Transverse colon (tissue), 4 donors: ENCODE measurements around the gene POLRMT. TPM values are rescaled to one million over a fixed set of nuclear protein-coding genes. Genes with fewer than 3 reads are reported as not detected.
A peak's percentile ranks its signal among the peaks of the same experiment; 100 is the strongest.

Experiments used
- DNase-seq: peaks from one replicate; pipeline ENCODE4 v3.0.0-alpha.2; 2019
- H3K27ac ChIP-seq, 4 donors: fragments of 200-600 bp; sonication (generic); 2 replicates each; pipeline ENCODE4 v1.5.1; 2016 to 2018; ENCODE audit warnings: inconsistent platforms in 4 of 4
- H3K27me3 ChIP-seq: fragments of 200-600 bp; sonication (generic); 2 replicates; pipeline ENCODE4 v1.5.1; 2017; ENCODE audit warnings: inconsistent platforms
- H3K36me3 ChIP-seq, 4 donors: fragments of 200-600 bp; sonication (generic); 2 replicates each; pipeline ENCODE4 v1.5.1; 2017 to 2019; ENCODE audit warnings: inconsistent platforms in 4 of 4
- H3K4me1 ChIP-seq, 4 donors: fragments of 200-600 bp; sonication (generic); 2 replicates each; pipeline ENCODE4 v1.5.1; 2017 to 2020; ENCODE audit warnings: inconsistent platforms in 4 of 4
- H3K4me3 ChIP-seq, 4 donors: fragments of 200-600 bp; sonication (generic); 1 replicate in 1 of 4; 2 replicates in 3 of 4; pipeline versions ENCODE4 v1.5.1 to v1.6.1; 2017 to 2019; ENCODE audit warnings: inconsistent platforms in 4 of 4
- H3K9me3 ChIP-seq, 2 donors: fragments of 200-600 bp; sonication (generic); 2 replicates each; pipeline ENCODE4 v1.5.1; 2017 to 2019; ENCODE audit warnings: inconsistent platforms in 2 of 2
- CTCF ChIP-seq, 5 experiments: fragments of 200-600 bp in 3 of 5; fragments of 450-650 bp in 2 of 5; sonication (generic) in 3 of 5; IDR thresholded peaks; 1 replicate in 2 of 5; 2 replicates in 3 of 5; pipeline ENCODE4 v1.5.1; 2016 to 2017; ENCODE audit warnings: antibody characterized with exemption in 5 of 5, inconsistent platforms in 3 of 5, mild to moderate bottlenecking in 2 of 5, moderate library complexity in 1 of 5
- EP300 ChIP-seq: sonication (generic); formaldehyde crosslinking; IDR thresholded peaks from one replicate; pipeline ENCODE4 v1.6.1; 2017; ENCODE audit warnings: antibody characterized with exemption, low read depth
- POLR2A ChIP-seq: fragments of 450-650 bp; IDR thresholded peaks from one replicate; pipeline ENCODE4 v1.6.1; 2016; ENCODE audit warnings: antibody characterized with exemption, mild to moderate bottlenecking, moderate library complexity
- POLR2AphosphoS5 ChIP-seq, 3 donors: sonication (generic); formaldehyde crosslinking; IDR thresholded peaks; one replicate each; pipeline ENCODE4 v1.6.1; 2016; ENCODE audit warnings: antibody characterized with exemption in 3 of 3
- WGBS, 2 donors: methylation state at CpG; one replicate each; pipeline ENCODE4 v1.1.5; 2018; ENCODE audit warnings: low coverage in 1 of 2; 5-methylcytosine and 5-hydroxymethylcytosine counted together
- in situ Hi-C, 4 donors: fragments of 200-750 bp; cut with MboI; loops; one replicate each; pipeline versions ENCODE4 v1.15.0 to v1.15.1; 2017; ENCODE audit warnings: low sequenced_read_pairs in 3 of 4, low pct_ligation_motif_present in 1 of 4, low pct_unique_long_range_greater_than_20kb in 1 of 4
- intact Hi-C: fragments of 100-400 bp; cut with DNase I; formaldehyde crosslinking; loops from one replicate; pipeline ENCODE4 v1.15.1; 2023; ENCODE audit warnings: low total_unique reads
- total RNA-seq, 4 donors: library from RNA; depleted of rRNA; stranded (reverse); fragments of >200 nt; gene quantifications; one replicate each; pipeline ENCODE4 v1.1.0, GENCODE V29; 2016

POLRMT gene
- total RNA-seq, 4 donors from 2014 or later: 45.9 to 114 (median 63.9) TPM

GRCh38 chr19:590396-590745, 43.0 kb downstream of the POLRMT start:
- no peak for DNase-seq
- no peaks in the 10 kb centered on the region for H3K36me3 ChIP-seq
- intact Hi-C loops (no loop called here), in situ Hi-C loops (no loop called here)
- WGBS, 2 donors: 2% methylated on average over 22 of the region's 50 CpGs; no CpG with 5 or more reads in 1 of the 2 donors
- peaks cover 91% of the 10 kb centered on the region for H3K27me3 ChIP-seq
- H3K9me3 ChIP-seq: no peaks in the 10 kb centered on the region
- no peak for TF ChIP-seq POLR2AphosphoS5 (IDR thresholded peaks at IDR 0.05)
- TF ChIP-seq EP300: no peak
- TF ChIP-seq CTCF (IDR thresholded peaks at IDR 0.05): no peak
- no peak for TF ChIP-seq POLR2A
- H3K27ac ChIP-seq: no peak overlapping the region
- H3K4me1 ChIP-seq: peaks cover 7 to 27% (median 19%) of the 10 kb centered on the region in 4 donors
- peak overlapping the region in 1 of 4 donors; percentile 21 for H3K4me3 ChIP-seq

- Histone ChIP-seq H3K36me3 (no peaks in the 10 kb centered on the region), H3K4me3 (peak within 1 kb of the TSS in 1 of 4 donors; percentile 27), H3K27me3 (peaks cover 86% of the 10 kb centered on the region), H3K4me1 (peaks cover 7 to 27% (median 19%) of the 10 kb centered on the region in 4 donors), H3K9me3 (no peaks in the 10 kb centered on the region), H3K27ac (no peak within 1 kb of the TSS)
- in situ Hi-C loops (no loop called here), intact Hi-C loops (no loop called here)
- 0% methylated on average over 12 of the region's 132 CpGs; no CpG with 5 or more reads in 1 of the 2 donors for WGBS, 2 donors
- no peak for DNase-seq
- TF ChIP-seq POLR2A (no peak), CTCF (IDR thresholded peaks at IDR 0.05) (no peak), POLR2AphosphoS5 (IDR thresholded peaks at IDR 0.05) (no peak), EP300 (no peak)
Measured at GRCh38 chr19:589693-590395, 43.5 kb downstream of the POLRMT start, which contains the start of gene HCN2. HCN2 (plus strand) TSS chr19:589881; CDS start chr19:589946, 65 bp downstream.

GRCh38 chr19:588741-589692, 44.3 kb downstream of the POLRMT start:
- no peaks in the 10 kb centered on the region for H3K9me3 ChIP-seq
- 14% methylated on average over 40 of the region's 54 CpGs; no CpG with 5 or more reads in 1 of the 2 donors for WGBS, 2 donors
- H3K36me3 ChIP-seq: no peaks in the 10 kb centered on the region
- no peak for TF ChIP-seq CTCF (IDR thresholded peaks at IDR 0.05)
- H3K4me3 ChIP-seq: peak overlapping the region in 1 of 4 donors; percentile 27
- no peak for DNase-seq
- peaks cover 7 to 27% (median 19%) of the 10 kb centered on the region in 4 donors for H3K4me1 ChIP-seq
- peaks cover 81% of the 10 kb centered on the region for H3K27me3 ChIP-seq
- H3K27ac ChIP-seq: no peak overlapping the region
- intact Hi-C loops (no loop called here), in situ Hi-C loops (no loop called here)

GRCh38 chr19:588093-588740, 45.1 kb downstream of the POLRMT start:
- TF ChIP-seq POLR2A: no peak
- TF ChIP-seq CTCF (IDR thresholded peaks at IDR 0.05): peak; percentile 35 to 64 (median 46)
- no peak for TF ChIP-seq POLR2AphosphoS5 (IDR thresholded peaks at IDR 0.05)
- no peak for TF ChIP-seq EP300
- intact Hi-C loops: no loop called here
- in situ Hi-C loops: no loop called here
- WGBS, 2 donors: 3% methylated on average over 31 of the region's 41 CpGs; no CpG with 5 or more reads in 1 of the 2 donors
- H3K27me3 ChIP-seq: peaks cover 73% of the 10 kb centered on the region
- peaks cover 7 to 27% (median 19%) of the 10 kb centered on the region in 4 donors for H3K4me1 ChIP-seq
- H3K4me3 ChIP-seq: no peak overlapping the region
- no peaks in the 10 kb centered on the region for H3K9me3 ChIP-seq
- no peak overlapping the region for H3K27ac ChIP-seq
- peaks cover 0 to 2% (median under 1%) of the 10 kb centered on the region in 4 donors for H3K36me3 ChIP-seq
- peak; percentile 76 for DNase-seq
